Measurements from ENCODE around the gene LDLRAP1. TPM values are rescaled to one million over a fixed set of nuclear protein-coding genes. Genes with fewer than 3 reads are reported as not detected.

LDLRAP1 gene
- total and polyA plus RNA-seq, 2 experiments from 2014 or later = 9.6 to 22.7 TPM

DNA sequence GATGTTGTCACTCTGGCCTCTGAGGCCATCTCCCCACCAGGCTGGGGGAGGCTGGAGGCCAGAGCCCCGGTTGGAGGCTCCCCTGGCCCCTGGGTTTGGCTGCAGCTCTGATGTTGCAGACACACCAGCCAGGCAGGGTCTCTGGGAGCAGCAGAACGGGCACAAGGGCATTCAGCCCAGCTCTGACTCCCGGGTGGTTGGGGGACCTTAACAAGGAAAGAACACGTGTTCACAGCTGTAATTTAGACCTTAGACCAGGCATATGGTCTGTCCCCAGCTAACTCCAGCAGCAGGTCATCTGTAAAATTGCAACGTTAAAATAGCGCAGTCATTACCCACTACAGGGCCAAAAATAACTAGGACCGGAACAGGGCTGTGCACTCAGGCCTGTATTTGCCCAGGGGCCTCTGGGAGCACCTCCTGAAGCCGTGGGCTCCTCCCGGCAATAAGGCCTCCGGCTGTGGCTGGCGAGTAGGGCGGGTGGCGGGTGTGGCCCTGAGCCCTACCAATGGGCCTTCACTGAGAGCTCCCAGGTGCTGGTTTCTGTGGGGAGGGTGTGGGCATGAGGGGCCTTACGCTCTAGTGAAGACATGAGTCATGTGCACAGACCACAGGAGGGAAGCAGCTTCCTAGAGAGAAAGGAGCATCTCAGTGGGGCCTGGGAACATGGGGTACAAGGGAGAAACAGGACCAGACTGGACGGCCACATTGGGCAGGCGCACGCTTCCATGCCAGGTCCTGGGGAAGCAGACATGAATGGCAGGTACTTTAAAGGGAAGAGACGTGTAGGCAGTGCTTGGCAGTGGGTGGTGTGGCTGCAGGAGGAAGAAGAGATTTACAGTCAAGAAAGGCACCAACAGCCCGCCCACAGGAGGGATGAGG is 6.1 kb downstream of the LDLRAP1 start:
- Mint-ChIP-seq H3K4me3 (no peak overlapping the region; the same call in 2 of the 3 replicates), H3K27me3 (ENCODE audit: insufficient read depth, low read depth, poor library complexity) (peaks cover 6% of the 10 kb centered on the region), H3K9me3 (no peaks in the 10 kb centered on the region; the same call in 2 of the 3 replicates), H3K27ac (no peak overlapping the region), H3K4me1 (peaks cover 10% of the 10 kb centered on the region), H3K36me3 (ENCODE audit: low read depth) (no peaks in the 10 kb centered on the region)
- peaks cover 21% of the 10 kb centered on the region; the same call in 1 of the 2 replicates for H4K20me1 ChIP-seq (replicated peaks; ENCODE audit: insufficient read depth)
- no peak overlapping the region for H3K4me2 ChIP-seq
- H3F3A ChIP-seq (replicated peaks; ENCODE audit: low read depth) = 0 out of 2 replicates have a peak, but pooled peaks cover 2% of the 10 kb centered on the region
- TF ChIP-seq, protein P1, sequence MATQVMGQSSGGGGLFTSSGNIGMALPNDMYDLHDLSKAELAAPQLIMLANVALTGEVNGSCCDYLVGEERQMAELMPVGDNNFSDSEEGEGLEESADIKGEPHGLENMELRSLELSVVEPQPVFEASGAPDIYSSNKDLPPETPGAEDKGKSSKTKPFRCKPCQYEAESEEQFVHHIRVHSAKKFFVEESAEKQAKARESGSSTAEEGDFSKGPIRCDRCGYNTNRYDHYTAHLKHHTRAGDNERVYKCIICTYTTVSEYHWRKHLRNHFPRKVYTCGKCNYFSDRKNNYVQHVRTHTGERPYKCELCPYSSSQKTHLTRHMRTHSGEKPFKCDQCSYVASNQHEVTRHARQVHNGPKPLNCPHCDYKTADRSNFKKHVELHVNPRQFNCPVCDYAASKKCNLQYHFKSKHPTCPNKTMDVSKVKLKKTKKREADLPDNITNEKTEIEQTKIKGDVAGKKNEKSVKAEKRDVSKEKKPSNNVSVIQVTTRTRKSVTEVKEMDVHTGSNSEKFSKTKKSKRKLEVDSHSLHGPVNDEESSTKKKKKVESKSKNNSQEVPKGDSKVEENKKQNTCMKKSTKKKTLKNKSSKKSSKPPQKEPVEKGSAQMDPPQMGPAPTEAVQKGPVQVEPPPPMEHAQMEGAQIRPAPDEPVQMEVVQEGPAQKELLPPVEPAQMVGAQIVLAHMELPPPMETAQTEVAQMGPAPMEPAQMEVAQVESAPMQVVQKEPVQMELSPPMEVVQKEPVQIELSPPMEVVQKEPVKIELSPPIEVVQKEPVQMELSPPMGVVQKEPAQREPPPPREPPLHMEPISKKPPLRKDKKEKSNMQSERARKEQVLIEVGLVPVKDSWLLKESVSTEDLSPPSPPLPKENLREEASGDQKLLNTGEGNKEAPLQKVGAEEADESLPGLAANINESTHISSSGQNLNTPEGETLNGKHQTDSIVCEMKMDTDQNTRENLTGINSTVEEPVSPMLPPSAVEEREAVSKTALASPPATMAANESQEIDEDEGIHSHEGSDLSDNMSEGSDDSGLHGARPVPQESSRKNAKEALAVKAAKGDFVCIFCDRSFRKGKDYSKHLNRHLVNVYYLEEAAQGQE (IDR thresholded peaks at IDR 0.05; ENCODE audit: unreplicated experiment) = no peak
- TF ChIP-seq CREB1 (CRISPR knock-in tag; IDR thresholded peaks at IDR 0.05; ENCODE audit: low read depth) (no peak), POLR2AphosphoS5 (IDR thresholded peaks at IDR 0.05; ENCODE audit: low read depth) (no peak), EZH2phosphoT487 (IDR thresholded peaks at IDR 0.05; ENCODE audit: unreplicated experiment) (no peak), EZH2 (IDR thresholded peaks at IDR 0.05; ENCODE audit: low read depth, unreplicated experiment) (no peak), JUNB (IDR thresholded peaks at IDR 0.05; ENCODE audit: unreplicated experiment) (no peak), ZNF114 (CRISPR knock-in tag; IDR thresholded peaks at IDR 0.05) (no peak), ZNF331 (CRISPR knock-in tag; IDR thresholded peaks at IDR 0.05; ENCODE audit: low read depth) (no peak)
- TF ChIP-seq, protein P2, sequence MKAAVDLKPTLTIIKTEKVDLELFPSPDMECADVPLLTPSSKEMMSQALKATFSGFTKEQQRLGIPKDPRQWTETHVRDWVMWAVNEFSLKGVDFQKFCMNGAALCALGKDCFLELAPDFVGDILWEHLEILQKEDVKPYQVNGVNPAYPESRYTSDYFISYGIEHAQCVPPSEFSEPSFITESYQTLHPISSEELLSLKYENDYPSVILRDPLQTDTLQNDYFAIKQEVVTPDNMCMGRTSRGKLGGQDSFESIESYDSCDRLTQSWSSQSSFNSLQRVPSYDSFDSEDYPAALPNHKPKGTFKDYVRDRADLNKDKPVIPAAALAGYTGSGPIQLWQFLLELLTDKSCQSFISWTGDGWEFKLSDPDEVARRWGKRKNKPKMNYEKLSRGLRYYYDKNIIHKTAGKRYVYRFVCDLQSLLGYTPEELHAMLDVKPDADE (IDR thresholded peaks at IDR 0.05) = no peak
- TF ChIP-seq, protein P3, sequence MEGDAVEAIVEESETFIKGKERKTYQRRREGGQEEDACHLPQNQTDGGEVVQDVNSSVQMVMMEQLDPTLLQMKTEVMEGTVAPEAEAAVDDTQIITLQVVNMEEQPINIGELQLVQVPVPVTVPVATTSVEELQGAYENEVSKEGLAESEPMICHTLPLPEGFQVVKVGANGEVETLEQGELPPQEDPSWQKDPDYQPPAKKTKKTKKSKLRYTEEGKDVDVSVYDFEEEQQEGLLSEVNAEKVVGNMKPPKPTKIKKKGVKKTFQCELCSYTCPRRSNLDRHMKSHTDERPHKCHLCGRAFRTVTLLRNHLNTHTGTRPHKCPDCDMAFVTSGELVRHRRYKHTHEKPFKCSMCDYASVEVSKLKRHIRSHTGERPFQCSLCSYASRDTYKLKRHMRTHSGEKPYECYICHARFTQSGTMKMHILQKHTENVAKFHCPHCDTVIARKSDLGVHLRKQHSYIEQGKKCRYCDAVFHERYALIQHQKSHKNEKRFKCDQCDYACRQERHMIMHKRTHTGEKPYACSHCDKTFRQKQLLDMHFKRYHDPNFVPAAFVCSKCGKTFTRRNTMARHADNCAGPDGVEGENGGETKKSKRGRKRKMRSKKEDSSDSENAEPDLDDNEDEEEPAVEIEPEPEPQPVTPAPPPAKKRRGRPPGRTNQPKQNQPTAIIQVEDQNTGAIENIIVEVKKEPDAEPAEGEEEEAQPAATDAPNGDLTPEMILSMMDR (conservative IDR thresholded peaks at IDR 0.05; ENCODE audit: low read depth in 2 of 2) = no peak
- 0 out of 2 replicates have a peak, but pooled peaks cover 4% of the 10 kb centered on the region for H3K27me3 ChIP-seq (ENCODE audit: insufficient read depth)
- DNase-seq (ENCODE audit: low spot score) = no peak
- H3K27ac ChIP-seq (ENCODE audit: low read depth) = no peak overlapping the region
- H2AFZ ChIP-seq = no peak overlapping the region
- peaks cover 7% of the 10 kb centered on the region; the same call in 1 of the 2 replicates for H3K4me1 ChIP-seq (ENCODE audit: insufficient read depth)
- no peaks in the 10 kb centered on the region for H3K9me2 ChIP-seq (ENCODE audit: insufficient read depth)
- ATAC-seq = no peak; the same call in 2 of the 3 replicates
- 0 out of 2 replicates have a peak, but pooled peaks cover 4% of the 10 kb centered on the region for H3K79me2 ChIP-seq (replicated peaks; ENCODE audit: insufficient read depth)
- no peak overlapping the region for H3K4me3 ChIP-seq
- H3K36me3 ChIP-seq (ENCODE audit: insufficient read depth) = no peaks in the 10 kb centered on the region

All from GM23338 (cell line).